IPS-20b (cell line): ENCODE data around the gene ITM2C.

Experiments
- H3K27ac ChIP-seq: one replicate; pipeline ENCODE4 v1.5.1; 2013; ENCODE audit warnings: low read length
- H3K27me3 ChIP-seq: 2 replicates; pipeline ENCODE4 v1.6.1; 2013; ENCODE audit warnings: mild to moderate bottlenecking, low read length, inconsistent platforms; ENCODE audit not compliant: insufficient read depth
- H3K36me3 ChIP-seq: 2 replicates; pipeline ENCODE4 v1.6.1; 2013; ENCODE audit warnings: low read depth, mild to moderate bottlenecking, inconsistent platforms, low read length, moderate library complexity; ENCODE audit not compliant: insufficient read depth
- H3K4me1 ChIP-seq: 2 replicates; pipeline ENCODE4 v1.6.1; 2013; ENCODE audit warnings: mild to moderate bottlenecking, control low read depth, inconsistent platforms, low read length, moderate library complexity; ENCODE audit not compliant: insufficient read depth
- H3K4me3 ChIP-seq: 2 replicates; pipeline ENCODE4 v1.5.1; 2013; ENCODE audit warnings: mild to moderate bottlenecking, low read length, inconsistent platforms
- H3K9ac ChIP-seq: 2 replicates; pipeline ENCODE4 v1.6.1; 2013; ENCODE audit warnings: low read depth, mild to moderate bottlenecking, inconsistent platforms, low read length, moderate library complexity
- H3K9me3 ChIP-seq: 2 replicates; pipeline ENCODE4 v1.6.1; 2013; ENCODE audit warnings: mild to moderate bottlenecking, low read depth, low read length, inconsistent platforms; ENCODE audit not compliant: insufficient read depth

Gene ITM2C

DNA sequence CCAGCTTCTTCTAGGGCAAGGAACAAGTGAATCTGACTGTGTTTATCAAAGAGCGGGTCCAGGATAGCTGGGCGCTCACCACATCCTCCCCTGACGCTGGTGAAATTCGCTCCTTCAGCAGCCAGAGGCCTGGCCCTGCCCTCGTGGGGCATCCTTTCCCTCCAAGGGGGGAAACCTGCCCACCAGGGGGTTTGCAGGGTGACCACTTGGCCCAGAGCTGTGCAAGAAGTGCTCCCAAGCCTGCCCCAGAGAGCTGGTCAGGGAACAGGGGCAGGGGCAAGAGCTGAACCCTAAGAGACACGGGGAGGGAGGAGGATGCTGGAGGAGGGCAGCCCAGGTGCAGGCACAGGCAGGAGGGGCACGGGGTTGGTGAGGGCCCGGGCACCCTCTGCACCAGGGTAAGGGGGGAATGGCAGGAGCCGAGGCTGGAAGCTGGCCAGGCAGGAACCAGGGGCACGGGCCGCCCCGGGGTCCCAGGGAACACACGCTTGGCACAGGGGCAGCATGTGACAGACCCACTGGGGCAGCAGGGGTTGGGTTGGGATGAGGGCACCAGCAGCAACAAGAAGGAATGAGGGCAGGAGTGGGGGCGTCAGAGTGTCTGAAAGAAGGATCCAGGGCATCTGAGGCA is 63.1 kb downstream of the ITM2C start:
- H3K36me3 ChIP-seq = no peaks in the 10 kb centered on the region
- no peak overlapping the region for H3K4me3 ChIP-seq
- no peak overlapping the region for H3K9ac ChIP-seq
- H3K27me3 ChIP-seq = no peaks in the 10 kb centered on the region
- no peaks in the 10 kb centered on the region for H3K4me1 ChIP-seq
- no peaks in the 10 kb centered on the region for H3K9me3 ChIP-seq
- H3K27ac ChIP-seq = no peak overlapping the region
